Measurements from ENCODE around the gene GALNT9. TPM values are rescaled to one million over a fixed set of nuclear protein-coding genes. Genes with fewer than 3 reads are reported as not detected.
"Not testable (repeated sequence)": the region's sequence is repeated elsewhere in the genome, so short reads cannot be mapped to it uniquely, and the experiment has no call there.

Gene GALNT9
- total RNA-seq, 4 donors from 2014 or later = not detected

GRCh38 chr12:132305560-132305966 is 23.8 kb downstream of the GALNT9 start:
- H3K4me1 ChIP-seq = no peaks in the 10 kb centered on the region
- no peaks in the 10 kb centered on the region for H3K36me3 ChIP-seq
- H3K27me3 ChIP-seq = peaks cover 0 to 34% (median 0%) of the 10 kb centered on the region in 4 donors
- TF ChIP-seq, protein P1, sequence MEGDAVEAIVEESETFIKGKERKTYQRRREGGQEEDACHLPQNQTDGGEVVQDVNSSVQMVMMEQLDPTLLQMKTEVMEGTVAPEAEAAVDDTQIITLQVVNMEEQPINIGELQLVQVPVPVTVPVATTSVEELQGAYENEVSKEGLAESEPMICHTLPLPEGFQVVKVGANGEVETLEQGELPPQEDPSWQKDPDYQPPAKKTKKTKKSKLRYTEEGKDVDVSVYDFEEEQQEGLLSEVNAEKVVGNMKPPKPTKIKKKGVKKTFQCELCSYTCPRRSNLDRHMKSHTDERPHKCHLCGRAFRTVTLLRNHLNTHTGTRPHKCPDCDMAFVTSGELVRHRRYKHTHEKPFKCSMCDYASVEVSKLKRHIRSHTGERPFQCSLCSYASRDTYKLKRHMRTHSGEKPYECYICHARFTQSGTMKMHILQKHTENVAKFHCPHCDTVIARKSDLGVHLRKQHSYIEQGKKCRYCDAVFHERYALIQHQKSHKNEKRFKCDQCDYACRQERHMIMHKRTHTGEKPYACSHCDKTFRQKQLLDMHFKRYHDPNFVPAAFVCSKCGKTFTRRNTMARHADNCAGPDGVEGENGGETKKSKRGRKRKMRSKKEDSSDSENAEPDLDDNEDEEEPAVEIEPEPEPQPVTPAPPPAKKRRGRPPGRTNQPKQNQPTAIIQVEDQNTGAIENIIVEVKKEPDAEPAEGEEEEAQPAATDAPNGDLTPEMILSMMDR (IDR thresholded peaks at IDR 0.05) = no peak
- TF ChIP-seq POLR2A (IDR thresholded peaks at IDR 0.05) = no peak
- 20 to 49% methylated on average over 1 to 7 of the region's 14 CpGs for WGBS, 2 donors
- DNase-seq = no peak
- no peak overlapping the region for H3K27ac ChIP-seq
- H3K4me3 ChIP-seq = no peak overlapping the region
- peaks cover 0 to 22% (median 0%) of the 10 kb centered on the region in 3 donors for H3K9me3 ChIP-seq
- intact Hi-C loops (cut with DNase I) = no loop called here

DNA sequence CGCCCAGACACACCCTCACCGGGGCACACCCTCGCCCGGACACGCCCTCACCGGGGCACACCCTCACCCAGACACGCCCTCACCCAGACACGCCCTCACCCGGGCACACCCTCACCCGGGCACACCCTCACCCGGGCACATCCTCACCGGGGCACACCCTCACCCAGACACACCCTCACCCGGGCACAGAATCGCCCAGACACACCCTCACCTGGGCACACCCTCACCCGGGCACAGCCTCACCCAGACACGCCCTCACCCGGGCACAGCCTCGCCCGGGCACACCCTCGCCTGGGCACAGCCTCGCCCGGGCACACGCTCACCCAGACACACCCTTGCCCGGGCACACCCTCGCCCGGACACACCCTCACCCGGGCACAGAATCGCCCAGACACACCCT is 24.5 kb downstream of the GALNT9 start:
- H3K27ac ChIP-seq; H3K4me1 ChIP-seq; H3K4me3 ChIP-seq; H3K36me3 ChIP-seq; DNase-seq; intact Hi-C loops (cut with DNase I): not testable (repeated sequence)
- peaks cover 0 to 29% (median 0%) of the 10 kb centered on the region in 4 donors for H3K27me3 ChIP-seq
- no CpG with 5 or more reads among the region's 28 CpGs for WGBS, 2 donors
- H3K9me3 ChIP-seq = peaks cover 0 to 16% (median 0%) of the 10 kb centered on the region in 3 donors

GRCh38 chr12:132303853-132304373 is 25.5 kb downstream of the GALNT9 start:
- no CpG with 5 or more reads among the region's 30 CpGs for WGBS, 2 donors
- H3K4me3 ChIP-seq; H3K36me3 ChIP-seq; H3K27ac ChIP-seq; DNase-seq; H3K4me1 ChIP-seq; intact Hi-C loops (cut with DNase I): not testable (repeated sequence)
- Histone ChIP-seq H3K27me3 (peaks cover 0 to 31% (median 0%) of the 10 kb centered on the region in 4 donors), H3K9me3 (peaks cover 0 to 16% (median 0%) of the 10 kb centered on the region in 3 donors)

DNA sequence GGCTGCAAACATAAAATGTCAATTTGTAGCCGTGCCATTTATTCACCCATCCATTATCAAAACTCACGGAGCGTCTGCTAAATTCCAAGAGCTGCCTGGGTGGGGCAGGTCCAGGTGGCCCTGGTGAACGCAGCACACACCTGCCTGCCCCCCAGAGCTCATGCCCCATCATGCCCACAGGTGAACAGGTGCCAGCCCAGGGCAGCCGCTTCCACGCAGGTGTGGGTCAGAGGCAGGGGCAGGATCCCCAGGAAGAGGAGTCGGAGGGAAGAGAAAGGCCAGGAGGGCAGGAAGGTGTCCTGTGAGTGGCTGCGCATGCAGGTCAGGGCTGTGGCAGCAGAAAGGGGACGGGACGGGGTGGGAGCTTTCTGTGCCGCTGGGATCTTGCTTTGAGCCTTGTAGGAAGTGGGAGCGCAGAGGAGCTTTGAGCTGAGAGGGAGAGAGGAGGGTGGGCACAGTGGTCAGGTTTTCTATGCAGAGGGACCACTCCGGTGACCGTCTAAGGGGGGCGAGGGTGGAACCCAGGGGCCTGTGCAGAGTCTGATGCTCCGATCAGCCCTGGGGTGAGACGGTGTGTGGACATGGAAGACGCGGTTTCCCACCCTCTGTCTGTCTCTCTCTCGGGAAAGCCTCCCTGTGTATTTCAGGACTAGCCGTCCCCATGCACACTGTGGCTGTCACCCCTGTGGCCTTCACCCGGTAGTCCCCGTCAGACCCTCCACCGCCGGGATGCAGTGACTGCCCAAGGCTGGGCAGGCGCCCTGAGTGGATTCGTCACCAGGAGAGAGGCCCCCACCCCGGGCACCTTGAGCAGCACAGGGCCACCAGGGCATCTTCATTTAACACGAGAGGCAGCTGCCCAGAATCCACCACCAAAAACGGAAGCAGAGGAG is 26.7 kb downstream of the GALNT9 start:
- no peak for DNase-seq
- no peaks in the 10 kb centered on the region for H3K4me1 ChIP-seq
- peaks cover 0 to 16% (median 0%) of the 10 kb centered on the region in 3 donors for H3K9me3 ChIP-seq
- WGBS, 2 donors = 60 to 62% methylated on average over 15 to 17 of the region's 30 CpGs
- intact Hi-C loops (cut with DNase I) = no loop called here
- no peak overlapping the region for H3K27ac ChIP-seq
- H3K4me3 ChIP-seq = no peak overlapping the region
- H3K27me3 ChIP-seq = peaks cover 0 to 32% (median 0%) of the 10 kb centered on the region in 4 donors
- H3K36me3 ChIP-seq = no peaks in the 10 kb centered on the region
- TF ChIP-seq POLR2A (IDR thresholded peaks at IDR 0.05) = no peak
- TF ChIP-seq, protein P1 (IDR thresholded peaks at IDR 0.05) = no peak

GRCh38 chr12:132300789-132301722 is 28.3 kb downstream of the GALNT9 start:
- intact Hi-C loops (cut with DNase I) = no loop called here
- WGBS, 2 donors = 66 to 80% methylated on average over 2 to 9 of the region's 26 CpGs
- no peak for DNase-seq
- peaks cover 0 to 7% (median 0%) of the 10 kb centered on the region in 3 donors for H3K9me3 ChIP-seq
- no peak overlapping the region for H3K27ac ChIP-seq
- no peak overlapping the region for H3K4me3 ChIP-seq
- peaks cover 0 to 45% (median 0%) of the 10 kb centered on the region in 4 donors for H3K27me3 ChIP-seq
- TF ChIP-seq POLR2A (IDR thresholded peaks at IDR 0.05) = no peak
- TF ChIP-seq, protein P1 (IDR thresholded peaks at IDR 0.05) = no peak
- H3K36me3 ChIP-seq = no peaks in the 10 kb centered on the region
- no peaks in the 10 kb centered on the region for H3K4me1 ChIP-seq
